Activated naive CD8-positive, alpha-beta T cell (primary cell): ENCODE data around the gene CCDC192.

Experiments used
- H3K27ac Mint-ChIP-seq: one replicate; pipeline ENCODE4 v1.8.0; 2021; ENCODE audit warnings: mixed read lengths
- H3K27me3 Mint-ChIP-seq: one replicate; pipeline ENCODE4 v1.8.0; 2021; ENCODE audit warnings: mixed read lengths
- H3K36me3 Mint-ChIP-seq: one replicate; pipeline ENCODE4 v1.8.0; 2021; ENCODE audit warnings: mixed read lengths
- H3K4me1 Mint-ChIP-seq: one replicate; pipeline ENCODE4 v1.8.0; 2021; ENCODE audit warnings: low read depth, mixed read lengths
- H3K4me3 Mint-ChIP-seq: one replicate; pipeline ENCODE4 v1.8.0; 2021; ENCODE audit warnings: mild to moderate bottlenecking, mixed read lengths
- H3K9me3 Mint-ChIP-seq: one replicate; pipeline ENCODE4 v1.8.0; 2021; ENCODE audit warnings: low read depth, mixed read lengths

Gene CCDC192

DNA sequence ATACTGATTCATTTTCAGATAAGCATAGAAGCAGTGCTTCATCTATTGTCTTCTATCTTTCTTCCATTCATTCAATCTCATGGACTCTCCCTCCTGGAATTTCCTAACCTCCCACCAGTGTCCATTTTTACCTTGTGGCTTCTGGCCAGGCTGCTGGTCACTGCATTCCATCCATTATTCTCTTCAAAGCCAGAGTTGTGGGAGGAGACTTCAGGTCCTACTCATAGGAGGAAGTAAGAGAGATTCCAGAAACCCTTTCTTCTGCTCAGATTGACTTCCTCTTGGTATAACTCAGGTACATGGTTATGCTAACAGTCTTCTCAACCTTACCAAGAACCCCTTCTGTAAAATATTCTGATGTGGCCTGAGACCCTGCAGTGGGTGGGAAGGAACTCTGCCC lies 227.1 kb downstream of the CCDC192 start:
- Mint-ChIP-seq H3K36me3 (peaks cover 3% of the 10 kb centered on the region), H3K27ac (no peak overlapping the region), H3K4me3 (no peak overlapping the region)

DNA sequence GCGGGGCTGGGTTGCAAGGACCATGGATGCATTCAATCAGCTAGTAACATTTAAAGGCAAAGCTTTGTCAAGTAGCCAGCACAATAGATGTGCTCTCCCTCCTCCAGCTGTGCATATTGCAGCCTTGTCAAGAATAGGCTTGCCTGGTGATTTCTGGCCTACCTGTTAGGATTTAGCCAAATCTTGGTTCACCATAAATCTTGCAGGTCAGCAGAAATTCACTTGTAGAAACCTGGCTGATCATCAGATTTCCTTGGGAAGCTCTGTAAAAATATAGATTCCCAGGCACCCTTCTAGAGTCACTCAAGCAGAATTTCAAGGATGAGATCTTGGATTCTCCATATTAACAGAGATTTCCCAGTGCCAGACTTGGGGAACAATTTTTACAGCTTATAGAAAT lies 228.2 kb downstream of the CCDC192 start:
- H3K9me3 Mint-ChIP-seq: no peaks in the 10 kb centered on the region
- H3K4me1 Mint-ChIP-seq: no peaks in the 10 kb centered on the region
- H3K4me3 Mint-ChIP-seq: no peak overlapping the region
- H3K27me3 Mint-ChIP-seq: peaks cover 4% of the 10 kb centered on the region
- no peak overlapping the region for H3K27ac Mint-ChIP-seq
- H3K36me3 Mint-ChIP-seq: peaks cover 3% of the 10 kb centered on the region

More for the DNA sequence above, 227.1 kb downstream of the CCDC192 start:
- peaks cover 4% of the 10 kb centered on the region for H3K27me3 Mint-ChIP-seq
- H3K4me1 Mint-ChIP-seq: no peaks in the 10 kb centered on the region
- no peaks in the 10 kb centered on the region for H3K9me3 Mint-ChIP-seq

DNA sequence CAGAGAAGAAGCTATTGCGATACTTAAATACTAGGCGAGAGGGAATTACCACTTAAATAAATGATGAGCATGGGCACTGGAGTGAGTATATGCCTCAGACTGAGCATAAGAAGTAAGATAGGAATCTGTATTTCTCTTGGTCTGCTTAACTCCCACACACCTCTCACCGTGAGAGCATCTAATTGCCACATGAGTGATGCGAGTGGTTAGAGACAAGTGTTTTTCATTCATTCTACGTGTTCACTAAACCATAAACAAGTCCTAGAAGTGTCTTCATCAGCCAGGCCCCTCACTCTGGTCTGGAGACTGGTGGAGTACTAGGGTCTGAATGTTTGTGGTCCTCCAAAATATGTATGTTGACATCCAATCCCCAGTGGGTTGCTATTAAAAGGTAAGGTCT lies 230.2 kb downstream of the CCDC192 start:
- Mint-ChIP-seq H3K27ac (no peak overlapping the region), H3K27me3 (peaks cover under 1% of the 10 kb centered on the region), H3K4me1 (peaks cover 3% of the 10 kb centered on the region), H3K9me3 (no peaks in the 10 kb centered on the region), H3K4me3 (no peak overlapping the region), H3K36me3 (peaks cover 1% of the 10 kb centered on the region)

DNA sequence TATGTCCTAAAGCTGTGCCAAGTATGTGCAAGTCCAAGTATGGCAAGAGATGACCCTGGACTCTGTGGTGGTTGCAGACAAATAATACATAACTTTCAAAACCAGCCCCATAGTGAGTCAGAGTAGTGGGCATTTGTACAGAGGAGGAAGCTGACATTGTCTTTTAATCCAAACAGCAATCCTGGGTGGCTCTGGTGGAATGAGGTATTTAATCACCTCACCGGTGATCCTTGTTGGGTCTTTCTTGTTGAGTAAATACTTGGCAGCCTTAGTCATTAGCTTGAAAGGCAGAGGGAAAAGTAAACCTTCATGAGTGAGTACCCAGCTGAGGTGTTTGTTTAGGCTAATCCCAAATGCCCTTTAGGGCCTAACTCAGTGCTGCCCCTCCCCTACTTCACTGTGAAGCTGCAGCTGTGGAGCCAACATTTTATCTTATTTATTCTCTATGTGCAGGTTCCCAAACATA lies 231.6 kb downstream of the CCDC192 start:
- H3K27ac Mint-ChIP-seq: no peak overlapping the region
- H3K27me3 Mint-ChIP-seq: no peaks in the 10 kb centered on the region
- no peaks in the 10 kb centered on the region for H3K36me3 Mint-ChIP-seq
- H3K9me3 Mint-ChIP-seq: no peaks in the 10 kb centered on the region
- no peak overlapping the region for H3K4me3 Mint-ChIP-seq
- H3K4me1 Mint-ChIP-seq: peaks cover 3% of the 10 kb centered on the region

DNA sequence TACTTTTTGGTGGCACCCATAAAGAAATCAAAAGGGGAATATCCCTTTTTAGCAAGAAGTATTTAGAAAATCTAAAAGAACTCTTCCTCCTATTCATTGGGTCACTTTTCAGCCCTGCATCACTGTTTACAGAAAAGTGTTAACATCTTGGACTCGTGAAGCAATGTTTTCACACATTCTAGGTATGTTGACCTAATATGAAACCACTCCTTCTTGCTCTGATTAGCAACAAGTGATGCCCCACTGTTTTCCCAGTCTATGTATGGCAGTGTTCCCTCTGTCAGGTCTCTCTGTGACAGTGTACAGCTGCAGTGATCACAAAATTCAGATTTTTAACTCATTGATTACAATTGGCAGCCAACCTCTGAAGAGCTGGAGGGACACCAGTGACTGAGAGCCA lies 232.2 kb downstream of the CCDC192 start:
- no peaks in the 10 kb centered on the region for H3K9me3 Mint-ChIP-seq
- H3K27ac Mint-ChIP-seq: no peak overlapping the region
- H3K4me3 Mint-ChIP-seq: no peak overlapping the region
- no peaks in the 10 kb centered on the region for H3K27me3 Mint-ChIP-seq
- H3K4me1 Mint-ChIP-seq: peaks cover 3% of the 10 kb centered on the region
- H3K36me3 Mint-ChIP-seq: no peaks in the 10 kb centered on the region

DNA sequence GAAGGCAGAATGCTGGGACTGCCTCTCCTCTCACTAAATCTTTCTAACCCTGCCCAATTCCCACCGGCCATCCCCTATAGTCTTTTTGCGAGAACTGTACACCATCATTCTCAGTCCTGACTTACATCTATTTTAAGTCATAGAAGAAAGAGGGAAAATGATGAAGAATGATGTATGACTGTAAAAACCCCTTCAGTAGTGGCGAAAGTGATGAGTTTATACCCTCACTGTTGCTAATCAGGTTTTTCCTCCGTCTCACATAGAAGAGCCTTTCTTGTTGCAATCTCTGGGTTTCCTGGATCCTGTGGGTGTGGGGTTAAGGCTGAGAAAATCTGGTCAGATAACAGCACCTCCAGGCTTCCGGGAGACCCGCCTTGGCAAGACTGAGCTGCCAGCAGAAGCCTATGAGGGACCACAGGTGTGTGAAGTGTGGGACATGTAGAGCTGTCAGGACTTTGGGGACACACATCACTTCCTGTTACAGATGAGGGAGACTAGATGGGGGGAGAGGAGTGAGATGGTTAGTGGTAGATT lies 233.3 kb downstream of the CCDC192 start:
- Mint-ChIP-seq H3K36me3 (no peaks in the 10 kb centered on the region), H3K4me3 (no peak overlapping the region)

DNA sequence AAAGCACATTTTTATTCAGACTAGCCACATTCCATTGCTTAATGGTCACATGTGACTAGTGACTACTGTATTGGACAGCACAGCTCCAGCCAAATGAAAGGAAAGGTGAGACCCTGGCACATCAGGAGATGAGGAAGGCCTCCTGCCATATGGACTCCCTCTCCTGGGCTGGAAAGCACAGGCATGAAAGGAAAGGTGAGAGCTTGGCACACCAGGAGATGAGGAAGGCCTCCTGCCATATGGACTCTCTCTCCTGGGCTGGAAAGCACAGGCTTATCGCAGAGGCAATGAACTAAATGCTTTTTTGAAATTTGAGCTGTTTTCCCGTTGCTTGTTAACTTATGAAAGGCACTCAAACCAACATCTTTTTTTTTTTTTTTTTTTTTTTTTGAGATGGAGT lies 235.6 kb downstream of the CCDC192 start:
- Mint-ChIP-seq H3K4me3 (no peak overlapping the region), H3K27ac (peak overlapping the region; percentile 11), H3K4me1 (peaks cover 3% of the 10 kb centered on the region), H3K27me3 (no peaks in the 10 kb centered on the region), H3K36me3 (peaks cover 5% of the 10 kb centered on the region), H3K9me3 (no peaks in the 10 kb centered on the region)

More for the DNA sequence above, 233.3 kb downstream of the CCDC192 start:
- peak overlapping the region; percentile 66 for H3K27ac Mint-ChIP-seq
- no peaks in the 10 kb centered on the region for H3K27me3 Mint-ChIP-seq
- H3K9me3 Mint-ChIP-seq: no peaks in the 10 kb centered on the region
- peaks cover 3% of the 10 kb centered on the region for H3K4me1 Mint-ChIP-seq

DNA sequence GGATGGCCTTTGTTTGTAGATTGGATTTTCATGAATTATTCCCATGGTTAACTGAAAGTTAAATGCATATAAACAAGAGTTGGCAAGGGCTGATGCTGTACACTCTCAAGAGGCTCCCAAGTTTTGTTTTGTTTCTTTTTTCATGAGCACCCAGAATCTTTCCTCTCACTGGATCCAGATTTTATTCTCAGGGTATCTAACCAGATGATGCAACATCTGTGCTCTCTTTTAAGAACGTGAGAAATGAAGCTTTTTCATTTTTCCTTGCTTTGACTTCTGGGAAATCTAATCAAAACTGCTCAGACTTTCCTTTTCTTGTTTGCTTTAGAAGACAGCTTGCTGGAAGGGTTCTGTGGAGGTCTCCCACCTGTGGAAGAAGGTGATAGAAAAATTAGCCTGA lies 237.7 kb downstream of the CCDC192 start:
- Mint-ChIP-seq H3K4me3 (no peak overlapping the region), H3K36me3 (peaks cover 6% of the 10 kb centered on the region), H3K27me3 (no peaks in the 10 kb centered on the region), H3K4me1 (peaks cover 3% of the 10 kb centered on the region), H3K9me3 (no peaks in the 10 kb centered on the region), H3K27ac (no peak overlapping the region)

DNA sequence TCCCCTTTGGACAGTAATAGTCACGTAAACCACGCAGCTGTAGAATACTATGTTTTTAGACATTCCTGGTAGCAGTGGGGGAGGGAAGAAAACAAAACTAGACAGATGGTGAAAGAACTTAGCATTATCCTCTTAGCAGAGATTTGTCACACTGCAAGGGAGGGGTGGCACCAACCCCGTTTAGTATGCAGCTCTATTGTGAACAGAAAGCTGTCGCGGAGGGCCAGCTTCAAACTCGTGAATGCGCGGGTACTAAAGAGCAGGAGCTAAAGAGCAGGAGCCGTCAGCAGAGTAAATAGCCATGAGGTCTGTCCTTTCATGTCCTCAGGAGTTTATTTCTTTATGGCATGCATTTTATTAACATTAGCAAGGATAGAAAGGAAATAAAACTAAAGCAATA lies 238.5 kb downstream of the CCDC192 start:
- Mint-ChIP-seq H3K4me1 (peaks cover 1% of the 10 kb centered on the region), H3K27ac (no peak overlapping the region), H3K4me3 (no peak overlapping the region), H3K9me3 (no peaks in the 10 kb centered on the region), H3K27me3 (no peaks in the 10 kb centered on the region), H3K36me3 (peaks cover 8% of the 10 kb centered on the region)

DNA sequence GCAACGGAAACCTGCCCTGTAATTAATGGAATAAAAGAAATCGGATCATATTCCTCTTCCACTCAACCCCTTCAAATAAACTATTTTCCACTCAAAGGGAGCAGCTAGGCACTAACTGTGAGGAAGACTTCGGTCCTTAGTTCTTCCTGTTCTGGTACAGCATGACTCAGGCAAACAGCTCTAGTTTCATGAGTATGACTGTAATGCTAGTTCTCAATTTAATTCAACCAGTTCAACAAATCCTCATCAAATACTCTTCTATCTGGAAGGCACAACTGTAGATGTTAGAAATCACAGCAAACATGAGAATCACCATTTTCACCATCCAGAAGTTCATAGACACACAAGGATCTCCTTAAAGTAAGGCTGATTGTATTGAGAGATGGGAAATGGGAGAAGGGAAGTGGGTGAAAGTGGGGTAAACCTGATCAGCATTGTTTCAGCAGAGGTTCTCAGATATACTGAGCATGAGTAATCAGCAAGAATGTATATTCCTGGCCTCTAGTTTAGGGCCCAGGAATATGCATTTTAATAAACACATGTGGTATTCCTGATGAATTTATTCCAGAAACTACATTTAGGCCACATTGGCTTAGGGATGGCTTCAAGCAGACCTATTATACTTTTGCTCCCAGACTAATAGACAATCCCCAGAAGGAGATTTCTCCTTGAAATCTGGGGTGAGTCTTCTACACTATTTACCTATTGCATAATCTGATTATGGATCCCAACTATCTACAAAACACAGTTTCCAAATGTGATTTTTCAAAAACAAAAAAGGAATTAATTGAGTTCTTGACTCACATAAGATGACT lies 239.3 kb downstream of the CCDC192 start:
- H3K27ac Mint-ChIP-seq: no peak overlapping the region

DNA sequence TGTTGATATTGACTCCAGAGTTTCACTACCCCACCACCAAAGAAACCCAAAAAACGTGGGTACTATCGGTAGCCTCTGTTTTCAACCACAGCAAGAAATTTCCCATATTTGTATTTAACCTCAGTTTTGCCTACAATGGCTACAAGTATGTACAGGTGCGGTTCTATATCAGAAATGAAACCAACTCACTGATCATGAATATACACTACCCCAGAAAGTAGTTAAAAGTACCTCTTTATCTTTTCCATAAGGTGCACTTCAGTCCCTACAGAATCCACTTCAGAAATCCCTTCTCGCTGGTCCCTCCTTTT lies 239.8 kb downstream of the CCDC192 start:
- Mint-ChIP-seq H3K27me3 (no peaks in the 10 kb centered on the region), H3K36me3 (peaks cover 8% of the 10 kb centered on the region), H3K9me3 (no peaks in the 10 kb centered on the region), H3K27ac (no peak overlapping the region), H3K4me3 (no peak overlapping the region), H3K4me1 (no peaks in the 10 kb centered on the region)

More for the DNA sequence above, 239.3 kb downstream of the CCDC192 start:
- Mint-ChIP-seq H3K4me1 (no peaks in the 10 kb centered on the region), H3K4me3 (no peak overlapping the region), H3K36me3 (peaks cover 8% of the 10 kb centered on the region), H3K9me3 (no peaks in the 10 kb centered on the region), H3K27me3 (no peaks in the 10 kb centered on the region)

DNA sequence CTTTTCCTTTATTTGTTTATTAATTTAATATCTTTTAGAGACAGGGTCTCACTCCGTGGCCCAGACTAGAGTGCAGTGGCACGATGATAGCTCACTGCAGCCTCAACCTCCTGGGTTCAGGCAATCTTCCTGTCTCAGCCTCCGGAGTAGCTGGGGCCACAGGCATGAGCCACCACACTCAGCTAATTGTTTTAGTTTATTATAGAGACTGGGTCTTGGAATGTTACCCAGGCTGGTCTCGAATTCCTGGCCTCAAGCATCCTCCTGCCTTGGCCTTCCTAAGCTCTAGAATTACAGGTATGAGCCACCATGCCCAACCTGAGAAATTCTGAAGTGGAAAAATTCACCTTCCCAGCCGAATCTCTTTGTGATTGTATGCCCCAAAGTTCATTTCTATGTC lies 240.9 kb downstream of the CCDC192 start:
- Mint-ChIP-seq H3K4me3 (no peak overlapping the region), H3K27ac (no peak overlapping the region)

DNA sequence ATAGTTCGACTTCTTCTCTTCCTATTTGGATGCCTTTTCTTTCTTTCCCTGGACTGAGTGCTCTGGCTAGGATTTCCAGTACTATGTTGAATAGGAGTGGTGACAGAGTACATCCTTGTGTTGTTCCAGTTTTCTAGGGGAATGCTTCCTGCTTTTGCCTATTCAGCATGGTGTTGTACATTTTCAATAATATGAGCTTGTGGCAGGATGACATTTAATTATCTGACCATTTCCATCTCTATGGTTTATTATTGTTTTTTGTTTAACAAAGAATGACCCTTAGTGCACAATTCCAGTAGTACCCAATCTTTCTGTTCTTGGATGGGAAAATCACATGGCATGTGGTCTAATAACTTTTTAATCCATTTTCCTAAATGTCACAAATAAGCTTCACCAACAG lies 244.8 kb downstream of the CCDC192 start:
- Mint-ChIP-seq H3K36me3 (peaks cover 19% of the 10 kb centered on the region), H3K9me3 (no peaks in the 10 kb centered on the region), H3K27ac (no peak overlapping the region), H3K27me3 (no peaks in the 10 kb centered on the region), H3K4me1 (no peaks in the 10 kb centered on the region), H3K4me3 (no peak overlapping the region)

More for the DNA sequence above, 240.9 kb downstream of the CCDC192 start:
- no peaks in the 10 kb centered on the region for H3K9me3 Mint-ChIP-seq
- no peaks in the 10 kb centered on the region for H3K4me1 Mint-ChIP-seq
- peaks cover 8% of the 10 kb centered on the region for H3K36me3 Mint-ChIP-seq
- no peaks in the 10 kb centered on the region for H3K27me3 Mint-ChIP-seq

DNA sequence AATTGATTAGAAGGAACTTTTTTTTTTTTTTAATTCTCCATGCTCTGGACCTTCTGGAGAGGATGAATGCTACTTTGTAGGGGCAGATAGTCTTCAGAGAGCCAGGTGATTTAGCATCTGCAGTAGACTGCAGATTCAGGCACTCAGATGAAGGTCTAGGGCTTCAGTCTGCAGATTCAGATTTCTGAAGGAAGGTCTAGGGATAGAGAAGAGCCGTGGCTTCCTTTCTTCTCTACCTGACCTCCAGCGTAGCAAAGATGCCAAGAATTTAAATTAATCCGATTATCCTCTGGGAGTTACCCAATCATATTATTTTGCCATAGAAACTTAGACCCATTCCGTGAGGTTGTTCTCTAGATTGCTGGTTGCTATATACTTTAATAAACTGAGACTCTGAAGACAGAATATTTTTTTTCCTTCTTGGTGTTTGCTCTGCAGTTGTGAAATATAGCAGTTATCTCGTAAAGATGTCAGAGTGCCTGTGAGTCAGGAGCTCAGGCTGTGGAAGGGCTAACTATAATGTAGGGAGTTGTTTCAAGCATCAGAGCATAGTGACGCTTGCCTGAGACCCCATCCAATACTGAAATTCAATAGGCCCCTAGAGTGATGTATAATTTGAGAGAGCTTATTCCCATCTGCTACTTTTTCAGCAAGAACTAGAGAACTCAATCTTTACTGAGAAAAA lies 247.7 kb downstream of the CCDC192 start:
- Mint-ChIP-seq H3K4me3 (no peak overlapping the region), H3K4me1 (no peaks in the 10 kb centered on the region), H3K36me3 (peaks cover 25% of the 10 kb centered on the region), H3K9me3 (no peaks in the 10 kb centered on the region), H3K27me3 (no peaks in the 10 kb centered on the region), H3K27ac (no peak overlapping the region)

DNA sequence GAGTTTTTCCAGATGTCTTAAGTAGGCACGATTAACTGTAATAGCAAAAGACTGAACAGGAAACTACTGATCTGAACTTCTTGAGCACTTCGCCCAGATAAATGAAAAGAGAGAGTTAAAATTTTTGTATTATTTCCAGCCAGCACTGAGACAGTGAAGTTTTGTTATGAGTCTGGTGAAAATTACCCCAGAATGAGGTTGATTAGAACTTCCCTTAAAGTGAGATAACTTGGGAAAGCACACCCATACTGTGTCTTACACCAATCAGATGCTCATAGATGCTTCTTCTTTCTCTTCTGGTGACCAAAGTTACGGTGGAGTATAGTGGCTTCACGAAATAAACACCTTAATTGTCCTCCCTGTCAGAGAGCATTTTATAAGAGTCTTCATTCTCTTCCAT lies 248.6 kb downstream of the CCDC192 start:
- peaks cover 29% of the 10 kb centered on the region for H3K36me3 Mint-ChIP-seq
- H3K27ac Mint-ChIP-seq: no peak overlapping the region

More for the DNA sequence above, 248.6 kb downstream of the CCDC192 start:
- no peak overlapping the region for H3K4me3 Mint-ChIP-seq
- H3K4me1 Mint-ChIP-seq: no peaks in the 10 kb centered on the region
- peaks cover 5% of the 10 kb centered on the region for H3K9me3 Mint-ChIP-seq
- H3K27me3 Mint-ChIP-seq: no peaks in the 10 kb centered on the region
